ENCODE data around the gene POLN.

The POLN gene

DNA sequence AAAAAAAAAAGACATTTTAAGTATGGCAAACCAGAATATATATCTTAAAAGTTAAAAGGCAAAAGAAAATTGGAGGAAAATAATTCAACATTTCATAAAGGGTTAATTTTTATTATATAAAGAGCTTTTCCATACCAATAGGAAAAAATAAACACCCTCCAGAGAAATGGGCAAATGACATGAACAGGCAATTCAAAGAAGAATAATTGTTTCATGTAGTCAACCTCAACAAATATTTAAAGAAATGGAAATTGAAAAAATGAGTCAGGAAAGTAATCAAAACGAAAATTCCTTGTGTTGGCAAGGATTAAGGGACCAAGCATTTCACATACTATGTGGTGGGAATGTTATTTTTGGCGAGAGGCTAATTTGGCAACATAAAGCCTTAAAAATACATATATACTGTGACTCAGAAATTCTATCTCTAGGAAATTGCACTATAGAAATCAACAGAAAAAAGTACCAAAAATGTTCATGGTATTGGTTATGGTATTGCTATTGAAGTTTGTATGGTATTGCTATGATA lies 87.6 kb downstream of the POLN start:
- no peak for DNase-seq

DNA sequence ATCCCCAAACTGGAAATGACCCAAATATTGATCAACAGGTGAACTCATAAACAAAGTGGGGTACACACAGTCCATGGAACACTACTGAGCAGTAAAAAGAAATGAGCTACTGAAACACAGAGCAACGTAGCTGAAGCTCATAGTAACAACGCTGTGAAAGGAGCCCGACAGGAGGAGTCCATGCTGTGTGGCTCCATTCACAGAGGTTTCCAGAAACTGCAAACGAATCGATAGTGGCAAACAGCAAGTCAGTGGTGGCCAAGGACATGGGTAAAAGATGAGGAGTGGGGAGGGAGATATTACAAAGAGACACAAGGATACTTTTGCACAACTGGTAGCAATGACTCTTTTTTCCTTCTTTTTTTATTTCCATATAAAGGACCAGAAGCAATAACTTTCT lies 90.4 kb downstream of the POLN start:
- no peak for DNase-seq

DNA sequence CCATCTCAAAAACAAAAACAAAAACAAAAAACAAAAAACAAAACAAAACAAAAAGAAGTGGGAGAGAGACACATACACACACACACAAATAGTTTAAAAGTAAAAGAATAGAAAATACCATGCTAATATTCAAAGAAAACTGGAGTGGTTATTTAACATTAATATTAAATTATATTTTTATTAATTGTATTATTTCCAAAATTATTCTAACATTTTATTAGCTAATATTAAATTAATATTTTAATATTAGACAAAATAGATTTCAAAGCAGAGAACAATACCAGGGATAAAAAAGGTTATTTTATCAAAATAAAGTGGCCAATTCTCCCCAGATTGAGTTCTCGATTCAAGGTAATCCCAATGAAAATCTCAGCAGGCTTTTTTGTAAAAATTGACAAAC lies 91.8 kb downstream of the POLN start:
- no peak for DNase-seq

DNA sequence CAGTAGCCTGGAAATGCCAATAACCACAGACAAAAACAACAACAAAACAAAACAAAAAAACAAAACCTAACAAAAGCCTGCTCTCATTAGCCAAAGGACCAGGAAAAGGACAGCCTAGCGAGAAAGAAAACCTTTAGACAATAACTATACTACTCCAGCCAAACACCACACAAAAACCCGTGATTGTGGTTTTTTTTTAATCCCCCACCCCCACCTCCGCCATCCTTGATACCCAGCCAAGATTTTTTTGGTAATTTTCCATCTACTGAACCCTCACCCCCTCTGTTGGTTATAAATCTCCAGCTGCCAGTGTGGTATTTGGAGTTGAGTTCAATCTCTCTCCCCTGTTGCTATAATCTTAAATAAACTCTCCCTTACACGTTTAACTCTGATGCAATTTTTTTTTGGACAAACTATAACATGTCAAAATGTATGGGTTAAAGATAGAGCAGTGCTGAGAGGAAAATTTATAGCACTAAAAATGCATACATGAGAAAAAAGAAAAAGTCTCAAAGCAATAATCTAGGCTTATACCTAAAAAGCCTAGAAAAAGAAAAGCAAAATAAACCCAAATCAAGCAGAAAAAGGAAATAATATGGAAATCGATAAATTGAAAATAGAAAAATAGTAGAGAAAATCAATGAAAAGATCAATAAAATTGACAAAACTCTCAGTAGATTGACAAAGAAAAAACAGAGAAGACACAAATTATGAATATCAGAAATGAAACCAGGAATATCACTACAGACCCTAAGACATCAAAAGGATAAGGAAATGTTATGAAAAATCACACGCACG lies 99.1 kb downstream of the POLN start:
- no peak for DNase-seq

DNA sequence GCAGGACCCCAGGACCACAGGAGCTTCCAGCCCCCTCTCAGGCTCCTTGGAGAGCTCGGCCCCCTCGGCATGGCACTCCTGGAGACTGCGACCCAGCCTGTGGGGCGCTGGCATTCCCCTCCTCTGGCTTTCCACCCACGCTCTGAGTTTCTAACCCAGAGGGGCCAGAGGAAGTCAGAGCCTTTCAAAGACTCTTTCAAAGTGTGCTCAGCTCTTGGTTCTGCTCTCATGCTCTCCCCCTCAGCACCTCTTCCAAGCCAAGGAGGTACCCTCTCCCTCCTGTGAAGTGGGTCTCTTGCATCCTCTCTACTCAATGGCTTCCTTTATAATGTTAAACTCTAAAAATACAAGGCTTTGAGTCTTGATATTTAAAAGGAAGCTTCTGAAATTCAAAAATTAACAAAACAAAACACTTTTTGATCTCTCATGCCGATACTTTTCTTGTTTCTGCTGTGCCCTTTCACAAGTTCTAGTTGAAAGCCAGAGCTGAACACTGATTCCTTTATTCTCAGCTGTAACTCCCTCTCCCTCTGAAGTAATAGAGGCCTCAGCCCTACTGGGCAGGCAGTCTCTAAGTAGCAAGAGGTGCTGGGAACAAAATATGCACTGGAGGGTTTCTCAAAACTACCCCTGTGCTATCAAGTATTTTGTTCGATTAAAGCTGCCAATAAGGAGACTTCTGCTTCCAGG lies 100.0 kb downstream of the POLN start:
- no peak for DNase-seq

DNA sequence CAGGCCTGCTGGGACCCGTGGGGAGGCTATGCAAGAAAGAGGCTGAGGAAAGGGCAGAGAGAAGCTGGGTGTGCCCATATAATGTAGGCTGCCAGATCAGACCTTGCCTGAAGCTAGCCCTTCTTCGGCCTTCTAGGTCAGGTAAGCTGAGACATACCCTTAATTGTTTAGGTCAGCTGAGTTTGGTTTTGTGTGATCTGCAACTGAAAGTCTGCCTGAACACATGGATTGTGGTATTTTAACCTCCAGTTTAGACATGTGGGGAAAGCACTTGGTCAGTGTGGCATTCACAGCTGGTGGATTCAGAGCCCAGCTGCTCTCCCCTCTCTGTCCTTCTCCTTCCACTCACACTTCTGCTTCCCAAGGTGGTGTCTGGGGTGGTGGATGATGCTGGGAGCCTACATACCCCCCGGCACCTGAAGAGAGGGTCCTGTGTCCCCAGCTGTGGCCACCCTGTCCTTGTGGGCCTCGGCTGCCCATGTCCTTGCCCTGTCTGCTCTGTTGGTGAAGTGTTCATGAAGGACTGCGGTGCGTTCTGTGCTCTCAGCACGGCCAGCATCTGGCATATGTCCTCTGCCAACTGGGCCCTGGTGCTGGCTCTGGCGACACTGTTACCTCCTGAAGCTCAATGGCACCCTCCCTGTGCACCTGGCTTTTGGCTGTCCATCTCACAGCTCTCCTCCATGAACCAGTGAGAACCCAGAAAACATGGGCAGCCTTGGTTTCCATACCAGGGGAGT lies 100.7 kb downstream of the POLN start:
- DNase-seq, result no peak

DNA sequence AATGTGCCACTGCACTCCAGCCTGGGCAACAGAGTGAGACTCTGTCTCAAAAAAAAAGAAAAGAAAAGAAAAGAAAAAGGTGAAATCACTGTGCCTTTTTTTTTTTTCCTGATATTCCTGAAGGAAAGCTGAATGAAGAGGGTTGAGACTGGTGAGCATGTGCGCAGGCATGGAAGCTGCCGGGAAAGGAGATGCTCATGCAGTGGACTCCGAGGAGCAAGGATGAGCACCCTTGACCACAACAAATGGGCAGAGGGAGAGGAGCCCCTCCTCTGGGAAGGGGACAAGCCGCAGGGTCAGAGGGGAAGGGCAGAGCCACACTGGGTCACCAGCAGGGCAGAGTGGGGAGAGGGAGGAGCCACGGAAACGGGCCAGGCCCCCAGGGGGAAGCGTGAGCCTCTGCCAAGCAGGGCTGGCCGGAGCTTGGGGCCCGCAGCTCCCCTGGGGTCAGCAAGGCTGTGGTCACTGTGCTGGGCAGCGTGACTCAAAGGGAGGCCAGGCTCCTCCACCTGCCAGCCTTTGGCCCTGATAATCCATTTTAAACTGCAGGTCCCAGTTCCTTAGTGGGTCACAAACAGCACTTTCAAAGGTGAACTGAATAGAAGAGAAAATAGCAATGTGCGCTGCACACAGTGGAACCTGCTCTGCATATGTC lies 102.9 kb downstream of the POLN start:
- DNase-seq, result no peak

DNA sequence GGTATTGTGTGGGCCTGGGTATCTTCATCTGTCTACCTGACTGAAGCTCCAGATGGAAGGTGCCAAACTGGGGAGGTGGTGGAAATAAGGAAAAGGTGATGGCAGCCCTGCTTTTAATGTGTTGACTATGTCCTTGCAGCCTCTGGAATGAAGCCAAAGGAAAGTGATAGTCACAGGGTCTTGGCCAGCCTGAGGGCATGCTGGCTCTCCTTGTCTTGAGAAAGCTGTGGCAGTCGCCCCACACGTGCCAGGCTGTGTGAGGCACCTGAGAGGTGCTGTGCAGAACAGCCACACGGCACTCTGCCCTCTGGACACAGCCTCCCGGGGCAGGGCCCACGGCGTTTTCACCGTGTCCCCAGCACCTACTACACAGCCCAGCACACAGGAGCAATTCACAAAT lies 105.2 kb downstream of the POLN start:
- no peak for DNase-seq

DNA sequence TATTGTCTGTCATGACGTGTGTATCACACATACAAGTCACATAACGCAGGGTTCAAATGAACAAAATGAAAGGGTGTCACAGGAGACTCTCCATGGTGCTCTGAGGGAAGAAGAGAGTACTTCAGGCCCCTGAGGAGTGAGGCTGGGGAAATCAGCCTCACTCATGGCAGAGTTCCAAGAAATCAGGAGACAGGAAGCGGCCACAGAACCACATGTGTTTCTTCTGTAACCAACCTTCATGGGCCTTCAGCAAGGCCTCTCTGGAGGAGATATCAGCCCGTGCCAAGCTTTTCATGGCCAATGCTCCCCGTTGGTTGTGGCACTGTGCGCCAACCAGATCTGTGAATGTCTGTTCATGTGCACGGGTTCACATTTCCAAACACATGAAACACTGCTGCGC lies 106.8 kb downstream of the POLN start:
- peak; percentile 49 for DNase-seq

DNA sequence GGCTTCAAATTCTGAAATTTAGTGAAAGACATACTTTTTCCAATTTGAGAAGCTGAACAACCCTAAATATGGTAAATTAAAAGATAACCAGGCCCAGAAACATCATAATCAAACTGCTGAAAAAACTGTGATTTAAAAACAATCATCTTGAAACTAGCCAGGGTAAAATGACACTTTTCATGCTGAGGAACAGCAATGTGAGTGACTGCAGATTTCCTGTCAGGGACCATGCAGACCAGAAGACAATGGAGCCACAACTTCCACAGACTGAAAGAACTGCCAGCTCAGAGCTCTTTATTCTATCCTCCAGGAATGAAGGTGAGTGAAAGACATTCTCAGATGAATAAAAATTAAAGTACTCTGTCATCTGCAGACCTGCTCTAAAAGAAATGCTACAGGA lies 109.5 kb downstream of the POLN start:
- DNase-seq, result no peak

DNA sequence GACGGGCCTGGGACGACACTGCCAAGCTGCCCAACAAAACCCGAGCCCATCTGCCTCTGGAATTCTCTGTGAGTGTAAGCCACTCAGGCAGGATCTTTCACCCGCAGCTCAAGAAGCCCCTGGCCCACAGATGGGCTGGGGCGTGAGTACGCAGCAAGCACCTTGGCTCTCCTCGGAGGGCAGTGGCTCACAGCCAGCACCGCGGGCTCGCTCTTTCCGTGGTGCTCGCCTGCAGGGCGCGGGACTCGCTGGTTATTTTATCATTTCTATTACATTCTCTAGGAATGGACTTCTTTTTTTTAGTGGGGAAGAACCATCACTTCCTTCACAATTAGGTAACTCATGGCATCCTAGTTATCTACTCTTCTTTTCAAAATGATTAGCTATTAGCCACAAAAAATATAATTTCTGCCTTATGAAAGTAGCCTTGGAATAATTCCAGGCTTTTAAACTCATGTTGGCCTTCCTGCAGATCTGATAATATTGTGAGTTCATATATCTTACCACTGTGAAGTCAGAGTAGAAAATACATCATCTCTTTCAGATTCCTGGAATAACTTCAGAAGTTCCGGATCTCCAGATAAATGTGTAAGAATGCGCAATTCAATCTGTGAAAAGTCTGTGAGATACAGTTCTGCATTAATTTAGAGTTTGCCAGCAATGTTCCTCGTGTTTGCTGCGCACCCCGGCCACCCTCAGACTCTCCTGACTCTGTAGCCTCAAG lies 114.2 kb downstream of the POLN start:
- DNase-seq, result no peak

DNA sequence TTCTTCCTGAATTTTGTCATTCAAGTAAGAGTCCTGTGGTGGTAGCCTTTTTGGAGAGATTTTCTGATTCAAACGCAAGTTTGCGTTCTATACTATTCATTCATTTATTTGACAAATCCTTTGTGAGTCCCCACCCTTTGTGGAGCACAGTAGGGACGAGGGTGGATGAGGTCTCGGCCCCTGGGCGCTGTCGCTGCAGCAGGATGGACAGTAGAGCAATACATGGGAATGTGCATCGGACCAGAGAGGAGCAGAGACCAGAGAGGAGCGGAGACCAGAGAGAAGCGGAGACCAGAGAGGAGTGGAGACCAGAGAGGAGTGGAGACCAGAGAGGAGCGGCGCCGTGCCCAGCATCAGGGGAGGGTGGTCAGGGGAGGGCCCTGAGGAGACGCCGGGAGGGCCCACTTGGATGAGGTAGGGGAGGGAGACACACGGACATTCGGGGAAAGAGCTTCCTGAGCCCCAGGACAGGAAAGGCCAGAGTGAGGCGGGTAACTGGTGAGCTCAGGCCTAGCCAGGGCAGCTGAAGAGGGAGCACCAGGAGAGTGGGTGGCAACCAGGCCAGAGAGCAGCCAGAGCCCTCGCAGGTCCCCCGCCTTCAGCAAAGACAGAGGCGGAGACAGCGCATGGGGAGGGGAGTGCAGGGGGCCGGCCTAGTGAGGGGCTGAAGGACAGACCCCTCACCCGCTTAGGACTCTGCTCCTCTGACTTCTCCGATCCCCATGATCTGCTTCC lies 115.4 kb downstream of the POLN start:
- no peak for DNase-seq

DNA sequence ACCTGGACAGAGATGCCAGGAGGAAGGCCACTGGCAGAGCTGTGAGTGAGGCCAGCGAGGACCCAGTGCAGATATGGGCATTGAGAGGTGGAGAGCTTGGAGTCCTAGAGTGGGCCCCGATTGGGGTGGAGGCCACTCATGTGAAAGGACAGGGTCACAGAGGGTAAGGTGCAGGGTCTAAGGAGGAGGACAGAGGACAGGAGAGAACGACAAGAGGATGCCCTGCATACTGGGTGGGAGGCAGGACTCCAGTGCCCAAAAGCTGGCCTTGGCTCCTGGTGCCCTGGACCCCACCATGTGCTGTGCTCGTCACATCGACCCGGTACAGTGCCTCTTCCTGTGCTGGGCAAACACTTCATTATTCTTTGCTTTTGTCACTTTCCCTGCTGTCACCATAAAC lies 116.1 kb downstream of the POLN start:
- no peak for DNase-seq

DNA sequence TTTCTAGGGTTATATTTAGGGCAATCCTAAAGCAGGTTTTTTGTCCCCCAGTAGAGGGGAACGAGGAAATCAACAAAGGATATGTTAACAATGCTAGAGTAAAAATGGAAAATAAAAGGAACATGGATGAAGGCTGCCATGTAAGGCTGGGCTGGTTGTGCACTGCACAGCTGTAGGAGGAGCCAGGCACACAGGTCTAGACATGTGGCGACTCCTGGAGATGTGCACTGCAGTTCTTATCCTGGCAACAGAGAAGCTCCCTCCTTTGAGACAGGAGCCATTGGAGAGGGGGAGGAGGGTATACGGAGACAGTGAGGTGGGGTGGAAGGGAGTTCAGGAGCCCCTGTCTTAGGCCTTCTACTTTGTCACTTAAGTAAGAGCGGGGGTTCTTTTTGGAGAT lies 116.9 kb downstream of the POLN start:
- no peak for DNase-seq

DNA sequence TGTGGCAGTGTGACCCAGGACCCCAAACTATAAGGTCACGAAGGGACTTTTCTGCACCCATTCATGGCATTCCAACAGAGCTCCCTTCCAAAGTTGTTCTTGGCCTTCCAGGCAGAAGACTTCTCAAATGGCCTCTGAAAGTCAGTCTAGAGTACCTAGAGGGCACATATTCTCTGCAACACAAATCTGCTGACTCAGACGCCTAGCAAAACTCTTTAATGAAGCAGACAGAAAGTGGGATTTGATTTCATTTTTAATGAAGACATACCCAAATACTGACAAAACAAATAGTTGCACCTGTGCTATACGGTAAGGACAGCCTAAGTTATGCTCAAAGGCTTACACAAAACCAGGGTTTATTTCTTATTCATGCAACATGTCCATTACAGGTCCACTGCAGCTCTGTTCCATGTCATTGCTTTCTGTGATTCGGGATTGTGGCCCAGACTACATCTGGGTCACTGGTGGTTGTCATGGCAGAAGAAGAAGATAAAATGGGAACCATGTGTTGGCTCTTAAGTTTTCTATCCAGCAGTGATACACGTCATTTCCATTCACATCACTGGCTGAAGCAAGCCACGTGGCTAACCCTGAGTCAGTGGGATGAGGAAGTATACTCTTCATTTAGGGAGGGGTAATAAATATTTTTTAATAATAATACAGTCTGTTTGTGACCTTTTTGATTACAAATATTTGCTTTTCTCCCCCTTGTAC lies 125.1 kb downstream of the POLN start:
- DNase-seq, result no peak

DNA sequence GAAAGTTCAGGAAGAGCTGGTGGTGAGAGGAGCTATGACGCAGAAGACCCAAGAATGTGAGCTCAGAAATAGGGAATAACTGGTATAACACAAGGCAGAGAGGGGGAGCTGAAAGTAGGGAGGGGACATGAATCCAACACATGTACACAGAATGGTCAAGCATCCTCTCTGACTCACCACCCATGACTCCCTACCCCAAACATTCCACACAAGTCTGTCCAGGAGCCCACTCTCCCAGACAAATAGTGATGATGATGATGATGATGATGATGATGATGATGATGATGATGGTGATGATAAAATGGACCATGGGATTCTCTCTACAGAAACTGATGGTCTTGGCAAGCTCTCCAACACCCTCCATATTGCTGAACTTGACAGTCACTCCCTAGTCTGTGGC lies 136.4 kb downstream of the POLN start:
- DNase-seq, result no peak

DNA sequence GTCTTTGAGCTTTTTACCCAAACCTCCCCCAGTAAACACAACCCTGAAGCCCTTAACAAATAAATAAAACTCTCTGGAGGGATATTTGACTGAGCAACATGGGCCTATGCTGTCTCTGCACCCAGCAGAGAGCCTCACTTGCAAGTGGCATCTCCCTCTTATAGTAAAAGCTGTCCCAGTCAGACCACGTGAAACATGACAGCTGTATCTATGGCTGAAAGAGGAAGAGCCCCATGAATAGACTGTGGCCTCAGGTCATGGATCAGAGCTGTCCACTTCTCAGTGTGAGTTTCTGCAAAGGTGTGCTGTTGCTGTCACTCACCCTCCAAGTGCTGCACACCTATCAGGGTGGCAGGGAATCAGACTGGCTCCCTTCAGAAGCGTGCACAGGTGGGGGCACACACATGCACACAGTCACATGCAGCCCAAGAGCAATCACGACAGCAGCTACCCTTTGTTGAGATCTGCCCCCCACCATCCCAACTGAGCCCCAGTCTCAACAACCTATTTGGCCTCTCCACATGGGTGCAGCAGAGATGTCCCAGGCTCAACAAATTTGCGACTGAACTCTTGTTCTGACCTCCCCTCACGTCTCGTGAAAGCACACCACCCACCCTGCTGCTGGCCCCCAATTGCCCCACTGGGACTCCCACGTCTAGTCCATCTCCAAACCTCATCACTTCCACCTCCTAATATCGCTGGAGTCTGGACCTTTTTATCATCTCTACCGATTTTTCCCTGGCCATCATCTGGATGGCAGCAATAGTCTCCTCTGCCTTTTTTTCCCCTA lies 137.2 kb downstream of the POLN start:
- no peak for DNase-seq

DNA sequence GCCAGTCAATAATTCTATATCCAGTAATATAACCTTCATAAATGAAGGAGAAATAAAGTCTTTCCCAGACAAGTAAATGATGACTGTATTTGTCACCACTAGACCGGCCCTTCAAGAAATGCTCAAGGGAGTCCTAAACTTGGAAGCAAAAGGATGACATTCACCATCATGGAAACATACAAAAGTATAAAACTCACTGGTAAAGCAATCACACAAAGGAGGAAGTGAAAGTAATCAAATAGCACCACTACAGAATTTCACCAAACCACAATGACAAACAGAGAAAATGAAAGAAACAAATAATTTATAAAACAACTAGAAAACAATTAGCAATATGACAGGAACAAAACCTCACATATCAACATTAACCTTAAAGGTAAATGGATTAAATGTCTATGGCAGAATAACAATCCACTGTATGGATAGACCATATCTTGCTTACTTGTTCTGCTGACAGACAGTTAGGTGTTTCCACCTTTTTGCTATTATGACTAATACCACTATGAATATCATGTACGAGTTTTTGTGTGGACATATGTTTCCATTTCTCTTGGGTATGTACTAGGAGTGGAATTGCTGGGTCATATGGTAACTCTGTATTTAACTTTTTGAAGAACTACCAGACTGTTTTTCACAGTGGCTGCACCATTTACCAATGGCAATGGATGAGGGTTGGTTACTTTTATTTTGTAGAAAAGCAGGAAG lies 137.9 kb downstream of the POLN start:
- DNase-seq, result no peak

DNA sequence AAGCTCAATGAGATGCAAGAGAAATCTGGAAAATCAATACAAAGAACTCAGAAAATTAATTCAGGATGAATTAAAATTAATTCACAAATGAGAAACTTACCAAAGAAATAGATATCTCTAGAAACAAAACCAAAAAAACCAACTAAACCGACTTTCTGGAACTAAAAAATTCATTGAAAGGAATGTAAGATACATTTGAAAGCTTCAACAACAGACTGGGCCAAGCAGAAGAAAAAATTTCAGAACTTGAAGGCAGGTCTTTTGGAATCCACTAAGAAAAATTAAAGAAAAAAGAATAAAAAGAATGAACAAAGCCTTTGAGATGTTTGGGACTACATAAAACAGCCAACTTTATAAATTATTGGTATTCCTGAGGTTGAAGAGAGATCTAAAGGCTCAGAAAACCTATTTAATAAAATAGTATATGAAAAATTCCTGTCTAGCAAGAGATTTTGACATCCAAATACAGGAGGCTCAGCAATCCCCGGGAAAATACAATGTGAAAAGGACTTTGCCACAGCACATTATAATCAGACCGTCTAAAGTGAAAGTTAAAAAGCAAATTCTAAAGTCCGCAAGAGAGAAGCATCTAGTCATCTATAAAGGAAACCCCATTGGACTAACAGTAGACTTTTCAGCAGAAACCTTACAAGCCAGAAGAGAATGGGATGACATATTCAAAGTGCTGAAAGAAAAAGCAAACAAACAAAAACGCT lies 138.6 kb downstream of the POLN start:
- no peak for DNase-seq

Data from DMS79 treated with DMSO at 0.1 percent for 48 hours (cell line).